H1 (cell line): Measurements from ENCODE around the gene CHCHD3. TPM values are rescaled to one million over a fixed set of nuclear protein-coding genes. Genes with fewer than 3 reads are reported as not detected.

ENCODE experiments used
- CTCF ChIA-PET: fragments of 300-600 bp; sonication (Branson Sonifier 250); formaldehyde crosslinking; loops from one replicate; lab custom pipeline; 2021; ENCODE audit not compliant: partially characterized antibody; lab: Charles Lee
- POLR2A ChIA-PET: fragments of 300-600 bp; sonication (Branson Sonifier 250); formaldehyde crosslinking; loops from one replicate; lab custom pipeline; 2021; ENCODE audit warnings: inconsistent platforms; ENCODE audit not compliant: partially characterized antibody; lab: Charles Lee
- DNase-seq, 2 experiments: peaks; one replicate each; pipeline versions ENCODE4 v3.0.0 to v3.0.0-alpha.2; 2010 to 2022; ENCODE audit warnings: low spot score in 2 of 2, low read depth in 1 of 2, mixed read lengths in 1 of 2
- FAIRE-seq: peaks from 2 replicates; lab custom pipeline; 2011; peaks lifted over from hg19 to GRCh38; lab: Jason Lieb, UNC
- H2AFZ ChIP-seq: 2 replicates; pipeline ENCODE4 v1.8.1; 2012; ENCODE audit warnings: low read length, inconsistent platforms
- H2AK5ac ChIP-seq: 2 replicates; pipeline ENCODE4 v1.6.1; 2013; ENCODE audit warnings: low read depth, low read length
- H2BK120ac ChIP-seq: replicated peaks from 2 replicates; pipeline ENCODE3; 2013; ENCODE audit warnings: low read depth, low read length, inconsistent platforms
- H2BK12ac ChIP-seq: 2 replicates; pipeline ENCODE4 v1.6.1; 2013; ENCODE audit warnings: low read depth, low read length
- H2BK15ac ChIP-seq: 2 replicates; pipeline ENCODE4 v1.6.1; 2013; ENCODE audit warnings: low read length
- H2BK20ac ChIP-seq: 2 replicates; pipeline ENCODE4 v1.6.1; 2013; ENCODE audit warnings: low read length
- H2BK5ac ChIP-seq: 2 replicates; pipeline ENCODE4 v1.6.1; 2013; ENCODE audit warnings: low read depth, low read length
- H3K14ac ChIP-seq: 2 replicates; pipeline ENCODE4 v1.6.1; 2013; ENCODE audit warnings: inconsistent platforms; ENCODE audit not compliant: insufficient read length
- H3K18ac ChIP-seq: 2 replicates; pipeline ENCODE4 v1.6.1; 2013; ENCODE audit warnings: low read length; ENCODE audit errors: extremely low read depth
- H3K23ac ChIP-seq: 2 replicates; pipeline ENCODE4 v1.6.1; 2013; ENCODE audit warnings: inconsistent platforms; ENCODE audit not compliant: insufficient read length
- H3K23me2 ChIP-seq: 2 replicates; pipeline ENCODE4 v1.6.1; 2013; ENCODE audit warnings: low read depth, low read length
- H3K27ac ChIP-seq: 2 replicates; pipeline ENCODE4 v1.6.1; 2011; ENCODE audit warnings: low read depth, low read length, inconsistent platforms
- H3K27me3 ChIP-seq, 4 experiments: replicated peaks in 1 of 4; 1 replicate in 1 of 4; 2 replicates in 3 of 4; pipeline versions ENCODE4 v1.6.1 to v1.8.1; 2011 to 2013; ENCODE audit warnings: low read length in 3 of 4, mild to moderate bottlenecking in 3 of 4, inconsistent platforms in 2 of 4, mixed read lengths in 2 of 4, moderate library complexity in 1 of 4; ENCODE audit not compliant: control insufficient read depth in 3 of 4, insufficient read depth in 3 of 4; ENCODE audit errors: extremely low read depth in 1 of 4
- H3K36me3 ChIP-seq, 4 experiments: 2 replicates each; pipeline versions ENCODE4 v1.6.1 to v1.8.1; 2011 to 2013; ENCODE audit warnings: mild to moderate bottlenecking in 4 of 4, low read length in 3 of 4, moderate library complexity in 2 of 4, control low read depth in 1 of 4, inconsistent platforms in 1 of 4; ENCODE audit not compliant: insufficient read depth in 4 of 4, control insufficient read depth in 2 of 4
- H3K4ac ChIP-seq: replicated peaks from 2 replicates; pipeline ENCODE3; 2013; ENCODE audit warnings: low read length, low read depth, mixed read lengths, inconsistent platforms; ENCODE audit not compliant: insufficient read length
- H3K4me1 ChIP-seq, 4 experiments: replicated peaks in 1 of 4; 1 replicate in 1 of 4; 2 replicates in 3 of 4; pipeline versions ENCODE4 v1.6.1 to v1.8.1; 2011 to 2013; ENCODE audit warnings: low read length in 3 of 4, inconsistent platforms in 2 of 4, mixed read lengths in 1 of 4; ENCODE audit not compliant: insufficient read depth in 4 of 4, control insufficient read depth in 3 of 4
- H3K4me2 ChIP-seq, 2 experiments: 2 replicates each; pipeline versions ENCODE4 v1.6.1 to v1.8.1; 2011 to 2013; ENCODE audit warnings: low read depth in 2 of 2, low read length in 2 of 2, control low read depth in 1 of 2, inconsistent platforms in 1 of 2, mild to moderate bottlenecking in 1 of 2; ENCODE audit not compliant: insufficient read depth in 1 of 2
- H3K4me3 ChIP-seq, 4 experiments: fragments of 200-600, 300-600 bp in 1 of 4; sonication (generic), shearing (Covaris generic), sonication (Bioruptor Twin) in 1 of 4; 2 replicates each; pipeline versions ENCODE4 v1.5.1 to v1.8.1; 2011 to 2016; ENCODE audit warnings: low read length in 4 of 4, low read depth in 3 of 4, control low read depth in 2 of 4, inconsistent platforms in 2 of 4, mild to moderate bottlenecking in 2 of 4, mixed read lengths in 1 of 4, moderate library complexity in 1 of 4; ENCODE audit not compliant: insufficient read depth in 2 of 4; ENCODE audit errors: extremely low read depth in 1 of 4
- H3K56ac ChIP-seq: replicated peaks from 2 replicates; pipeline ENCODE3; 2013; ENCODE audit warnings: low read depth, mild to moderate bottlenecking, mixed read lengths, low read length, inconsistent platforms; ENCODE audit not compliant: insufficient read length
- H3K79me1 ChIP-seq: 2 replicates; pipeline ENCODE4 v1.6.1; 2013; ENCODE audit warnings: low read depth, low read length, control low read depth
- H3K79me2 ChIP-seq, 2 experiments: 2 replicates each; pipeline versions ENCODE4 v1.6.1 to v1.8.1; 2012 to 2013; ENCODE audit warnings: low read length in 2 of 2, mild to moderate bottlenecking in 2 of 2, inconsistent platforms in 1 of 2; ENCODE audit not compliant: insufficient read depth in 2 of 2, control insufficient read depth in 1 of 2
- H3K9ac ChIP-seq, 4 experiments: replicated peaks in 1 of 4; 1 replicate in 1 of 4; 2 replicates in 3 of 4; pipeline versions ENCODE4 v1.6.1 to v1.8.1; 2011 to 2013; ENCODE audit warnings: low read depth in 3 of 4, low read length in 3 of 4, control low read depth in 2 of 4, mild to moderate bottlenecking in 2 of 4, moderate library complexity in 2 of 4, inconsistent platforms in 1 of 4; ENCODE audit errors: extremely low read depth in 1 of 4
- H3K9me3 ChIP-seq, 2 experiments: 2 replicates each; pipeline versions ENCODE4 v1.6.1 to v1.8.1; 2012 to 2013; ENCODE audit warnings: mild to moderate bottlenecking in 2 of 2, moderate library complexity in 2 of 2, control low read depth in 1 of 2, inconsistent platforms in 1 of 2, low read depth in 1 of 2, low read length in 1 of 2, mixed read lengths in 1 of 2; ENCODE audit not compliant: insufficient read depth in 2 of 2
- H4K20me1 ChIP-seq, 2 experiments: replicated peaks in 1 of 2; 2 replicates each; pipeline versions ENCODE3 to v1.8.1; 2011 to 2013; ENCODE audit warnings: inconsistent platforms in 2 of 2, low read length in 2 of 2, mild to moderate bottlenecking in 1 of 2; ENCODE audit not compliant: insufficient read depth in 2 of 2, control insufficient read depth in 1 of 2
- H4K5ac ChIP-seq: 2 replicates; pipeline ENCODE4 v1.6.1; 2013; ENCODE audit warnings: low read length, low read depth, mixed read lengths, inconsistent platforms; ENCODE audit not compliant: insufficient read length
- H4K8ac ChIP-seq: 2 replicates; pipeline ENCODE4 v1.8.0; 2013; ENCODE audit warnings: mild to moderate bottlenecking, moderate library complexity, low read length, inconsistent platforms; ENCODE audit not compliant: insufficient read depth; ENCODE audit errors: extremely low read depth
- H4K91ac ChIP-seq: replicated peaks from 2 replicates; pipeline ENCODE3; 2013; ENCODE audit warnings: low read length, mixed read lengths, inconsistent platforms; ENCODE audit not compliant: insufficient read length
- JUND ChIP-seq: IDR thresholded peaks from 2 replicates; pipeline ENCODE4 v1.6.1; 2011; ENCODE audit warnings: mild to moderate bottlenecking, improper control_type of control experiment, low read length
- polyA plus RNA-seq, 7 experiments: library from polyadenylated mRNA; depleted of rRNA in 3 of 7; stranded (reverse) in 5 of 7; unstranded in 2 of 7; fragments of >200 nt in 5 of 7; fragments of 200-250 nt in 2 of 7; gene quantifications; 1 replicate in 5 of 7; 2 replicates in 1 of 7; 4 replicates in 1 of 7; pipeline versions ENCODE4 v1.2.1 to v1.2.3, GENCODE V29; 2011 to 2013; ENCODE audit warnings: missing spikeins in 2 of 7, mixed read lengths in 2 of 7
- total RNA-seq: library from RNA; stranded (reverse); fragmentation: NEBNext Ultra II Directional; extraction: Animal tissue kit (Norgen Biotek cat#: 25700); gene quantifications from 2 replicates; pipeline ENCODE4 v1.2.1, GENCODE V29; 2021

Gene CHCHD3
- total and polyA plus RNA-seq, 2 of the 8 experiments (the other 6 are each of a cell fraction or from before 2014, with no cell fraction given) = 42.9 to 137 TPM

- no peak overlapping the region for H3K27ac ChIP-seq
- H2BK15ac ChIP-seq = no peak overlapping the region
- no peak overlapping the region for H3K4me3 ChIP-seq
- H4K8ac ChIP-seq = no peak overlapping the region
- H2AK5ac ChIP-seq = no peak overlapping the region
- no peak overlapping the region for H3K18ac ChIP-seq
- no peak for DNase-seq
- ChIA-PET POLR2A (interaction anchor here (0.6 kb wide), 1 partner anchor 942 kb away, joined by 4 read pairs; no protein-coding TSS in a partner anchor), CTCF (interaction anchor here (0.8 to 1.1 kb wide), 2 partner anchors 95 to 314 kb away, joined by 3 read pairs; no protein-coding TSS in a partner anchor)
- no peaks in the 10 kb centered on the region for H3K23me2 ChIP-seq
- H3K4me2 ChIP-seq = no peak overlapping the region
- peaks cover 7% of the 10 kb centered on the region; the same call in 1 of the 2 replicates for H3K79me1 ChIP-seq
- no peak overlapping the region for H3K56ac ChIP-seq
- H3K36me3 ChIP-seq = no peaks in the 10 kb centered on the region
- no peak overlapping the region for H3K23ac ChIP-seq
- H3K27me3 ChIP-seq = no peaks in the 10 kb centered on the region
- peaks cover 5 to 68% of the 10 kb centered on the region in 2 experiments for H3K79me2 ChIP-seq
- no peak for FAIRE-seq
- no peak overlapping the region for H2AFZ ChIP-seq
- H3K9me3 ChIP-seq = 0 out of 4 replicates have a peak, but pooled peaks cover 0 to 3% of the 10 kb centered on the region in 2 experiments
- H3K4ac ChIP-seq = no peak overlapping the region
- H2BK120ac ChIP-seq = no peak overlapping the region
- no peak overlapping the region for H2BK5ac ChIP-seq
- H4K91ac ChIP-seq = no peak overlapping the region
- TF ChIP-seq JUND = no peak
- TF ChIP-seq, all 59 proteins: peak for 0
- no peaks in the 10 kb centered on the region for H3K4me1 ChIP-seq
- H2BK20ac ChIP-seq = no peak overlapping the region
- H3K9ac ChIP-seq = no peak overlapping the region
- H3K14ac ChIP-seq = no peak overlapping the region
- H2BK12ac ChIP-seq = no peak overlapping the region
- H4K20me1 ChIP-seq = peaks cover 2 to 4% of the 10 kb centered on the region in 2 experiments
- H4K5ac ChIP-seq = no peak overlapping the region
Measured at GRCh38 chr7:133030346-133030745, 51.5 kb downstream of the CHCHD3 start.
